Nephron (organoid): Measurements from ENCODE around the gene ADORA1.
A peak's percentile ranks its signal among the peaks of the same experiment; 100 is the strongest.

ENCODE experiments used
- H3K27ac Mint-ChIP-seq, 3 experiments: 2 replicates each; pipeline ENCODE4 v1.8.0; 2020; ENCODE audit warnings: mixed read lengths in 3 of 3, mild to moderate bottlenecking in 2 of 3, moderate library complexity in 1 of 3
- H3K27me3 Mint-ChIP-seq: 2 replicates; pipeline ENCODE4 v1.8.0; 2021; ENCODE audit warnings: low read depth, mild to moderate bottlenecking, moderate library complexity, mixed read lengths
- H3K36me3 Mint-ChIP-seq: 2 replicates; pipeline ENCODE4 v1.8.0; 2020; ENCODE audit warnings: low read depth, mixed read lengths
- H3K4me1 Mint-ChIP-seq: 2 replicates; pipeline ENCODE4 v1.8.0; 2020; ENCODE audit warnings: mixed read lengths
- H3K4me3 Mint-ChIP-seq, 3 experiments: 2 replicates each; pipeline ENCODE4 v1.8.0; 2020; ENCODE audit warnings: mild to moderate bottlenecking in 3 of 3, mixed read lengths in 3 of 3, moderate library complexity in 2 of 3
- H3K9me3 Mint-ChIP-seq: 2 replicates; pipeline ENCODE4 v1.8.0; 2020; ENCODE audit warnings: mixed read lengths
- CTCF ChIP-seq, 3 experiments: fragments of 200-600 bp; sonication (generic); IDR thresholded peaks; one replicate each; pipeline ENCODE4 v1.5.0; 2021; ENCODE audit warnings: antibody characterized with exemption in 3 of 3; ENCODE audit not compliant: unreplicated experiment in 3 of 3

The ADORA1 gene

GRCh38 chr1:203127666-203128430 is at the start of gene ADORA1:
Gene ADORA1, plus strand, starts transcription at chr1:203127726. Its CDS starts 1,116 bp downstream, at chr1:203128842.
- Mint-ChIP-seq H3K27me3 (peaks cover 33% of the 10 kb centered on the region), H3K4me3 (peak within 1 kb of the TSS; percentile 83 to 88 (median 85)), H3K4me1 (peaks cover 64% of the 10 kb centered on the region), H3K27ac (peak within 1 kb of the TSS; percentile 22 to 81 (median 40)), H3K9me3 (no peaks in the 10 kb centered on the region), H3K36me3 (no peaks in the 10 kb centered on the region)
- peak in 1 of 3 experiments; percentile 31 for TF ChIP-seq CTCF (IDR thresholded peaks at IDR 0.05; ENCODE audit: unreplicated experiment in 3 of 3)

- Mint-ChIP-seq H3K4me1 (peaks cover 43% of the 10 kb centered on the region), H3K27ac (no peak overlapping the region), H3K4me3 (no peak overlapping the region), H3K36me3 (peaks cover 8% of the 10 kb centered on the region), H3K9me3 (no peaks in the 10 kb centered on the region), H3K27me3 (peaks cover 27% of the 10 kb centered on the region)
- no peak for TF ChIP-seq CTCF (IDR thresholded peaks at IDR 0.05; ENCODE audit: unreplicated experiment in 3 of 3)
Observed at GRCh38 chr1:203077956-203078355, 49.6 kb upstream of the ADORA1 start.

GRCh38 chr1:203078478-203078877 is 49.0 kb upstream of the ADORA1 start:
- Mint-ChIP-seq H3K36me3 (peaks cover 8% of the 10 kb centered on the region), H3K27ac (no peak overlapping the region), H3K4me1 (peaks cover 42% of the 10 kb centered on the region), H3K9me3 (no peaks in the 10 kb centered on the region), H3K27me3 (peaks cover 27% of the 10 kb centered on the region), H3K4me3 (no peak overlapping the region)
- TF ChIP-seq CTCF (IDR thresholded peaks at IDR 0.05; ENCODE audit: unreplicated experiment in 3 of 3) = no peak

- Mint-ChIP-seq H3K4me1 (peaks cover 34% of the 10 kb centered on the region), H3K27ac (peak overlapping the region in 1 of 3 experiments; percentile 44), H3K9me3 (no peaks in the 10 kb centered on the region), H3K36me3 (peaks cover 4% of the 10 kb centered on the region), H3K27me3 (peaks cover 14% of the 10 kb centered on the region), H3K4me3 (peak overlapping the region in 1 of 3 experiments; percentile 12)
- TF ChIP-seq CTCF (IDR thresholded peaks at IDR 0.05; ENCODE audit: unreplicated experiment in 3 of 3) = no peak
Observed at GRCh38 chr1:203080456-203080855, 47.1 kb upstream of the ADORA1 start.

GRCh38 chr1:203081465-203082230 is 45.9 kb upstream of the ADORA1 start:
- H3K27ac Mint-ChIP-seq = peak overlapping the region; percentile 44 to 71 (median 60)
- no peaks in the 10 kb centered on the region for H3K36me3 Mint-ChIP-seq
- TF ChIP-seq CTCF (IDR thresholded peaks at IDR 0.05; ENCODE audit: unreplicated experiment in 3 of 3) = no peak
- H3K4me1 Mint-ChIP-seq = peaks cover 35% of the 10 kb centered on the region
- H3K27me3 Mint-ChIP-seq = peaks cover 9% of the 10 kb centered on the region
- H3K9me3 Mint-ChIP-seq = no peaks in the 10 kb centered on the region
- peak overlapping the region; percentile 10 to 90 (median 44) for H3K4me3 Mint-ChIP-seq
